Stimulated activated CD4-positive, alpha-beta T cell treated with anti-CD3 and anti-CD28 coated beads, Interleukin-2, amount 100 ng/mL, for 48 hours (primary cell): ENCODE measurements around the gene WDR64.
A peak's percentile ranks its signal among the peaks of the same experiment; 100 is the strongest.

ENCODE experiments used
- DNase-seq, 2 donors: peaks; one replicate each; pipeline ENCODE4 v3.0.0-alpha.2; 2020

The WDR64 gene

DNA sequence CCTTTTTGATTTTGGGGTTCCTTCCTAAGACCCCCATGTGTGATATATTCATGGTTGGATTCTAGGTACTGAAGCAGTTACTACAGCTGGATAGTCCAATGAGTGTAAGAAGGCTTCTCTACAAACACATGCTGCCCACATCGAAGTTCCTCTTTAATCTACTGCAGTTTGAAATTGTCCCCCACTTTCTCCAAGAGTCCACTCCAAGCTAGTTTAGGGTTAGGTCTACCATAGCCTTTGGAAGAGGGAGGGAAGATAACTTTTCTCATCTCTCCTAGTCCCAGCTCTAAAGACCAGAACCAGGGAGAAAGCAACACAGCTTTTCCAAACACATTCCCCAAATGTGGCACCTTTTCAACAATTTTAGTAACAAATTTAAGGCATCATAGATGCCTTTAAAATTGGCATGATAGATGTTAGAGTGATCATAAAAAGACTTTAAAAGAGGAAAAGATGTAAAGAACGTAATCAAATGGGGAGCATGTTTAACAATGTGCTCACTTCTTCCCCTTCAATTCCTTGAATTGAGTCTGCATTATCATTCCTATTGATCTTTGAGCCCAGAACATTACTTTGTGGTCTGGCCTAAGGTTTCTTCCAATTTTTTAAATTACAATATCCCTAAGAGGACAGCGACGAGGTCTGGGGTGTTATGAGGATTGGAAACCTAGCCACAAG, 194.9 kb downstream of the WDR64 start:
- DNase-seq, result no peak

- DNase-seq, result no peak
These were observed 195.4 kb downstream of the WDR64 start for GRCh38 chr1:241847540-241847795.

DNA sequence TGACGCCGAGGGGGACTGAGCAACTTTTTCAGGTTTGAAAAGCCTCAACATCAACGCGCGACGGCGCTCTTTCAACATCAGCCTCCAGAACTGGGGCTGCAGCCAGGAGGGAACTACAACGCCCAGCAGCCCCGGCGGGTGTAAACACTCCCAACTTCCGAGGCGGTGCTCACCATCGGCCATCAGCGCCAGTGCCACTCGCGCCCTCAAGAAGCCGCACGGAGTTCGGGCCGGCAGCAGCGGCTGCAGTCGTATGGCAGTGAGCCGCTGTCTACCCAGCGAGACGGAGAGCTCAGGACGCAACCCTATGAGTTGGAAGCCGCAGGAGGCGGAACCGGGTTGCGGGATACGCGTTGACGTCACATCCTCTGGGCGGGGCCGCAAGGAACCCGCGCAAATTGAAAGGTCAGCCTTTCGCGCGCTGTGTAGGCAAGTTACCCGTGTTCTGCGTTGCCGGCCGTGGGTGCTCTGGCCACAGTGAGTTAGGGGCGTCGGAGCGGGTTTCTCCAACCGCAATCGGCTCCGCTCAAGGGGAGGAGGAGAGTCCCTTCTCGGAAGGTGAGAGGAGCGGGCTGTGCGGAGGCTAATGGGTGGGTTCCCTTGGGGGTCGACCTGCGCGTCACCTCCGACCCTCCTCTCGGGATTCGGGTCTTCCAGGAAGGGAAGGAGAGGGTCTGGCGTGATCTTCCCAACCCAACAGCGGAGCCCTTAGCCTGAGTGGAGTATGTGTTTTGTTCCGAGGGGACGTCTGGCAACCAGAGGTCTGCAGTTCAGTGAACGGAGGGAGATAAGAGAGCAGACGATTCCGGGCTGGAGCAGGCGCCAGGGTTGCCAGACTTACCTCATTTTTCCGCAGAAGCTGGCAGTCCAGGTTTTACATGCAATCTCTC, 196.0 kb downstream of the WDR64 start, which contains the start of gene EXO1:
Gene EXO1 (plus strand): TSS at position 409 of the 890 bp plus-strand sequence. CDS start 2,222 bp downstream, outside the sequence.
- peak; percentile 84 to 86 for DNase-seq

DNA sequence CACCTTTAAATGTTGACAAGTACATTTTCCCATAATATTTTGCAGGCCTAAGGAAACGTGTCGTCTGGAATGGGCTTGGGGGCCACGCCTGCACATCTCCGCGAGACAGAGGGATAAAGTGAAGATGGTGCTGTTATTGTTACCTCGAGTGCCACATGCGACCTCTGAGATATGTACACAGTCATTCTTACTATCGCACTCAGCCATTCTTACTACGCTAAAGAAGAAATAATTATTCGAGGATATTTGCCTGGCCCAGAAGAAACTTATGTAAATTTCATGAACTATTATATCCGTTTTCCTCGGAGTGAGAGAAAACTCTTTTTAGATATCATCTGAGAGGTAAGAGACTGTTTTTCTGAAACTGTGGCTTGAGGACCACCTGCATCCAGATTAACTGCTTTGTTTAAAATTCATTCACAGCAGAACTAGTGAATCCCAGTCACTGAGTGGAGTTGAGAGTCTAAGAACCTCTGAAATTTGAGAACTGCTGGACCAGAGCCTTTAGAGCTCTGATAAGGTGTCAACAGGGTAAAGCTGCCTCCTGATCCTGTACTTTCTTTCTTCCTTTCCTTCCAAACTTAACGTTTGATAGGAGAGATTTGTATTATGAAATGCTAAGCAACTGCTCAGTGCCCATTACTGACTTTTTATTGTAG, 196.7 kb downstream of the WDR64 start:
- no peak for DNase-seq

DNA sequence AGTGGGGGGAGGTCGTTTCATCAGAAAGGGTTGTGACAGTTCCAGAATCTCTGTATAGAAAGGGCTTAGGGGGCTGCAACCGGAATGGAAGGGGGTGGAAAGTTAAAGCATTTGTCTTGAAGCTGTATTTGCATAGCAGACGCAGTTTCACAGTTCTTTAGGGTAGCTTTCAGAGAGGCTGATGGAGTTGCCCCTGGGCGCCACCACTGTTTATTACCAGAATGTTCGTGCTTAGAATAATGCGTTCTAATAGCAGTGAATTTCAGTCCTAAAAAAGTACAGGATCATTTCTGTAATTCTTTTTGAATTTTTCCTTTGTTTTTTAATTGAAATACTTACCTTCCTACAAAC, 197.2 kb downstream of the WDR64 start:
- no peak for DNase-seq
